OCI-LY1 (cell line): ENCODE results near the gene MGAT4C.

Source experiments
- EZH2 ChIP-seq: fragments of 200-600 bp; sonication (generic), shearing (Covaris generic); IDR thresholded peaks from 2 replicates; pipeline ENCODE4 v1.8.0; 2017; ENCODE audit warnings: borderline replicate concordance, mixed run types, mild to moderate bottlenecking, antibody characterized with exemption, low read length, moderate library complexity, mixed read lengths
- TF ChIP-seq, protein P1 (sequence below): fragments of 200-600 bp; sonication (generic), shearing (Covaris generic); IDR thresholded peaks from 2 replicates; pipeline ENCODE4 v1.5.1; 2017; ENCODE audit warnings: mild to moderate bottlenecking, antibody characterized with exemption, low read length, moderate library complexity, mixed read lengths

DNA sequence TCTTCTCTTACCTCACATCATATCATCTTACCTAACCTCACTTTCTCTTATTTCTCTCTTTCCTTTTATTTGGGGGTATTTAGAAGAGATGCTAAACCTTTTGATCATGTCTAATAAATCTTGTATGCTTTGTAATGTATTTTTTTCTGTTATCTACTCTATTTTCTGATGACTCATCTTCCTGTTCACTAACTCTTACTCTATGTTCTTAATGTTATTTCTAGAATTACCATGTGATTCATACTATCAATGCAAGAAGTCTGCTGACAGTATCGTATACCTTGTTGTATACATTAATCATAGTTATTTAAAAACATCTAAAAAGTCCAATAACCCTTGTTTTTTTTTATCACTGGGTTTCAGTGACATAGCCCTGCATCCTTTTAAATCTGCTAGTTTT is 62.3 kb downstream of the MGAT4C start:
- TF ChIP-seq, protein P1, sequence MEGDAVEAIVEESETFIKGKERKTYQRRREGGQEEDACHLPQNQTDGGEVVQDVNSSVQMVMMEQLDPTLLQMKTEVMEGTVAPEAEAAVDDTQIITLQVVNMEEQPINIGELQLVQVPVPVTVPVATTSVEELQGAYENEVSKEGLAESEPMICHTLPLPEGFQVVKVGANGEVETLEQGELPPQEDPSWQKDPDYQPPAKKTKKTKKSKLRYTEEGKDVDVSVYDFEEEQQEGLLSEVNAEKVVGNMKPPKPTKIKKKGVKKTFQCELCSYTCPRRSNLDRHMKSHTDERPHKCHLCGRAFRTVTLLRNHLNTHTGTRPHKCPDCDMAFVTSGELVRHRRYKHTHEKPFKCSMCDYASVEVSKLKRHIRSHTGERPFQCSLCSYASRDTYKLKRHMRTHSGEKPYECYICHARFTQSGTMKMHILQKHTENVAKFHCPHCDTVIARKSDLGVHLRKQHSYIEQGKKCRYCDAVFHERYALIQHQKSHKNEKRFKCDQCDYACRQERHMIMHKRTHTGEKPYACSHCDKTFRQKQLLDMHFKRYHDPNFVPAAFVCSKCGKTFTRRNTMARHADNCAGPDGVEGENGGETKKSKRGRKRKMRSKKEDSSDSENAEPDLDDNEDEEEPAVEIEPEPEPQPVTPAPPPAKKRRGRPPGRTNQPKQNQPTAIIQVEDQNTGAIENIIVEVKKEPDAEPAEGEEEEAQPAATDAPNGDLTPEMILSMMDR: no peak
- no peak for TF ChIP-seq EZH2
